ENCODE data around the gene ANAPC1. TPM values are rescaled to one million over a fixed set of nuclear protein-coding genes. Genes with fewer than 3 reads are reported as not detected.
"Not testable (repeated sequence)": the region's sequence is repeated elsewhere in the genome, so short reads cannot be mapped to it uniquely, and the experiment has no call there.

The ANAPC1 gene
- total and polyA plus RNA-seq, 4 experiments from 2014 or later = 22.2 to 60.2 (median 42.1) TPM

- H3K36me3 ChIP-seq (ENCODE audit: insufficient read depth, low read length); H3K9me3 Mint-ChIP-seq; CTCF ChIA-PET (ENCODE audit: partially characterized antibody); H3K4me1 Mint-ChIP-seq; intact Hi-C loops (cut with micrococcal nuclease); H3K9me3 ChIP-seq (ENCODE audit: control insufficient read depth in 1 of 2, low read length in 2 of 2); H3K27me3 ChIP-seq (ENCODE audit: insufficient read depth, low read length); H3K4me3 ChIP-seq (ENCODE audit: low read length in 2 of 2); DNase-seq; H3K4me1 ChIP-seq (ENCODE audit: insufficient read depth, low read length); POLR2A ChIA-PET (ENCODE audit: partially characterized antibody); H3K27me3 Mint-ChIP-seq; H3K4me3 Mint-ChIP-seq; H3K27ac ChIP-seq (ENCODE audit: low read depth, low read length): not testable (repeated sequence)
- Mint-ChIP-seq H3K36me3 (peaks cover 21 to 37% of the 10 kb centered on the region in 2 donors), H3K27ac (peak overlapping the region in 4 of 7 donors; percentile 0 to 64 (median 34))
Measured at GRCh38 chr2:111839625-111840282, 44.2 kb downstream of the ANAPC1 start.

GRCh38 chr2:111838992-111839391 is 45.0 kb downstream of the ANAPC1 start:
- H3K27me3 ChIP-seq (ENCODE audit: insufficient read depth, low read length); POLR2A ChIA-PET (ENCODE audit: partially characterized antibody); H3K4me3 Mint-ChIP-seq; H3K27me3 Mint-ChIP-seq; H3K9me3 ChIP-seq (ENCODE audit: control insufficient read depth in 1 of 2, low read length in 2 of 2); intact Hi-C loops (cut with micrococcal nuclease); H3K4me1 ChIP-seq (ENCODE audit: insufficient read depth, low read length); H3K27ac ChIP-seq (ENCODE audit: low read depth, low read length); H3K36me3 ChIP-seq (ENCODE audit: insufficient read depth, low read length); H3K9me3 Mint-ChIP-seq; CTCF ChIA-PET (ENCODE audit: partially characterized antibody); DNase-seq; H3K4me3 ChIP-seq (ENCODE audit: low read length in 2 of 2): not testable (repeated sequence)
- H3K4me1 Mint-ChIP-seq = peaks cover 3 to 15% (median 6%) of the 10 kb centered on the region in 4 donors
- peaks cover 27 to 41% of the 10 kb centered on the region in 2 donors for H3K36me3 Mint-ChIP-seq
- H3K27ac Mint-ChIP-seq = peak overlapping the region in 5 of 7 donors; percentile 22 to 72 (median 59)

GRCh38 chr2:111834221-111834620 is 49.8 kb downstream of the ANAPC1 start:
- CTCF ChIA-PET (ENCODE audit: partially characterized antibody) = not testable (repeated sequence)
- peak overlapping the region in 5 of 7 donors; percentile 41 to 79 (median 73) for H3K27ac Mint-ChIP-seq

GRCh38 chr2:111830479-111830878 is 53.5 kb downstream of the ANAPC1 start:
- H3K27ac ChIP-seq (ENCODE audit: low read depth, low read length); H3K27me3 Mint-ChIP-seq; CTCF ChIA-PET (ENCODE audit: partially characterized antibody); intact Hi-C loops (cut with micrococcal nuclease); POLR2A ChIA-PET (ENCODE audit: partially characterized antibody); H3K4me1 ChIP-seq (ENCODE audit: insufficient read depth, low read length); H3K36me3 ChIP-seq (ENCODE audit: insufficient read depth, low read length); H3K27me3 ChIP-seq (ENCODE audit: insufficient read depth, low read length); H3K4me3 ChIP-seq (ENCODE audit: low read length in 2 of 2); H3K9me3 Mint-ChIP-seq; H3K4me3 Mint-ChIP-seq; H3K27ac Mint-ChIP-seq; H3K9me3 ChIP-seq (ENCODE audit: control insufficient read depth in 1 of 2, low read length in 2 of 2); DNase-seq: not testable (repeated sequence)
- peaks cover 0 to 15% (median 5%) of the 10 kb centered on the region in 4 donors for H3K4me1 Mint-ChIP-seq
- peaks cover 38 to 47% of the 10 kb centered on the region in 2 donors for H3K36me3 Mint-ChIP-seq

More at GRCh38 chr2:111834221-111834620, 49.8 kb downstream of the ANAPC1 start:
- H3K36me3 ChIP-seq (ENCODE audit: insufficient read depth, low read length); H3K27me3 Mint-ChIP-seq; POLR2A ChIA-PET (ENCODE audit: partially characterized antibody); DNase-seq; H3K4me3 ChIP-seq (ENCODE audit: low read length in 2 of 2); H3K4me1 ChIP-seq (ENCODE audit: insufficient read depth, low read length); H3K9me3 Mint-ChIP-seq; H3K27me3 ChIP-seq (ENCODE audit: insufficient read depth, low read length); H3K9me3 ChIP-seq (ENCODE audit: control insufficient read depth in 1 of 2, low read length in 2 of 2); intact Hi-C loops (cut with micrococcal nuclease); H3K27ac ChIP-seq (ENCODE audit: low read depth, low read length): not testable (repeated sequence)
- Mint-ChIP-seq H3K36me3 (peaks cover 27 to 36% of the 10 kb centered on the region in 2 donors), H3K4me3 (peak overlapping the region in 3 of 8 donors; percentile 2 to 37 (median 10)), H3K4me1 (peaks cover 2 to 12% (median 6%) of the 10 kb centered on the region in 4 donors)

GRCh38 chr2:111828217-111828766 is 55.7 kb downstream of the ANAPC1 start:
- H3K9me3 Mint-ChIP-seq; H3K9me3 ChIP-seq (ENCODE audit: control insufficient read depth in 1 of 2, low read length in 2 of 2); CTCF ChIA-PET (ENCODE audit: partially characterized antibody); POLR2A ChIA-PET (ENCODE audit: partially characterized antibody); DNase-seq; H3K27me3 Mint-ChIP-seq; H3K4me3 ChIP-seq (ENCODE audit: low read length in 2 of 2); H3K4me1 Mint-ChIP-seq; intact Hi-C loops (cut with micrococcal nuclease); H3K27ac ChIP-seq (ENCODE audit: low read depth, low read length); H3K4me1 ChIP-seq (ENCODE audit: insufficient read depth, low read length); H3K36me3 ChIP-seq (ENCODE audit: insufficient read depth, low read length); H3K4me3 Mint-ChIP-seq; H3K27ac Mint-ChIP-seq; H3K27me3 ChIP-seq (ENCODE audit: insufficient read depth, low read length): not testable (repeated sequence)
- peaks cover 38 to 47% of the 10 kb centered on the region in 2 donors for H3K36me3 Mint-ChIP-seq

- H3K9me3 ChIP-seq (ENCODE audit: control insufficient read depth in 1 of 2, low read length in 2 of 2); CTCF ChIA-PET (ENCODE audit: partially characterized antibody); H3K27ac ChIP-seq (ENCODE audit: low read depth, low read length); H3K4me1 Mint-ChIP-seq; H3K36me3 ChIP-seq (ENCODE audit: insufficient read depth, low read length); H3K4me1 ChIP-seq (ENCODE audit: insufficient read depth, low read length); H3K27me3 ChIP-seq (ENCODE audit: insufficient read depth, low read length); H3K36me3 Mint-ChIP-seq; H3K27me3 Mint-ChIP-seq; POLR2A ChIA-PET (ENCODE audit: partially characterized antibody); H3K4me3 ChIP-seq (ENCODE audit: low read length in 2 of 2); H3K4me3 Mint-ChIP-seq; intact Hi-C loops (cut with micrococcal nuclease); DNase-seq; H3K9me3 Mint-ChIP-seq: not testable (repeated sequence)
- H3K27ac Mint-ChIP-seq = peak overlapping the region in 1 of 7 donors; percentile 12
Measured at GRCh38 chr2:111812970-111813622, 70.9 kb downstream of the ANAPC1 start.

GRCh38 chr2:111790633-111791032 is 93.4 kb downstream of the ANAPC1 start:
- H3K9me3 ChIP-seq (ENCODE audit: control insufficient read depth in 1 of 2, low read length in 2 of 2); H3K4me1 Mint-ChIP-seq; H3K4me3 ChIP-seq (ENCODE audit: low read length in 2 of 2); H3K9me3 Mint-ChIP-seq; DNase-seq; H3K4me3 Mint-ChIP-seq; intact Hi-C loops (cut with micrococcal nuclease); H3K36me3 ChIP-seq (ENCODE audit: insufficient read depth, low read length); H3K4me1 ChIP-seq (ENCODE audit: insufficient read depth, low read length); H3K36me3 Mint-ChIP-seq; H3K27ac Mint-ChIP-seq; H3K27me3 Mint-ChIP-seq; H3K27ac ChIP-seq (ENCODE audit: low read depth, low read length); CTCF ChIA-PET (ENCODE audit: partially characterized antibody); POLR2A ChIA-PET (ENCODE audit: partially characterized antibody); H3K27me3 ChIP-seq (ENCODE audit: insufficient read depth, low read length): not testable (repeated sequence)
